IPS-20b (cell line): ENCODE data around the gene SLC25A48.
A peak's percentile ranks its signal among the peaks of the same experiment; 100 is the strongest.

Experiments
- H3K27ac ChIP-seq: one replicate; pipeline ENCODE4 v1.5.1; 2013; ENCODE audit warnings: low read length
- H3K27me3 ChIP-seq: 2 replicates; pipeline ENCODE4 v1.6.1; 2013; ENCODE audit warnings: mild to moderate bottlenecking, low read length, inconsistent platforms; ENCODE audit not compliant: insufficient read depth
- H3K36me3 ChIP-seq: 2 replicates; pipeline ENCODE4 v1.6.1; 2013; ENCODE audit warnings: low read depth, mild to moderate bottlenecking, inconsistent platforms, low read length, moderate library complexity; ENCODE audit not compliant: insufficient read depth
- H3K4me1 ChIP-seq: 2 replicates; pipeline ENCODE4 v1.6.1; 2013; ENCODE audit warnings: mild to moderate bottlenecking, control low read depth, inconsistent platforms, low read length, moderate library complexity; ENCODE audit not compliant: insufficient read depth
- H3K4me3 ChIP-seq: 2 replicates; pipeline ENCODE4 v1.5.1; 2013; ENCODE audit warnings: mild to moderate bottlenecking, low read length, inconsistent platforms
- H3K9ac ChIP-seq: 2 replicates; pipeline ENCODE4 v1.6.1; 2013; ENCODE audit warnings: low read depth, mild to moderate bottlenecking, inconsistent platforms, low read length, moderate library complexity
- H3K9me3 ChIP-seq: 2 replicates; pipeline ENCODE4 v1.6.1; 2013; ENCODE audit warnings: mild to moderate bottlenecking, low read depth, low read length, inconsistent platforms; ENCODE audit not compliant: insufficient read depth

SLC25A48 gene, protein sequence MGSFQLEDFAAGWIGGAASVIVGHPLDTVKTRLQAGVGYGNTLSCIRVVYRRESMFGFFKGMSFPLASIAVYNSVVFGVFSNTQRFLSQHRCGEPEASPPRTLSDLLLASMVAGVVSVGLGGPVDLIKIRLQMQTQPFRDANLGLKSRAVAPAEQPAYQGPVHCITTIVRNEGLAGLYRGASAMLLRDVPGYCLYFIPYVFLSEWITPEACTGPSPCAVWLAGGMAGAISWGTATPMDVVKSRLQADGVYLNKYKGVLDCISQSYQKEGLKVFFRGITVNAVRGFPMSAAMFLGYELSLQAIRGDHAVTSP

DNA sequence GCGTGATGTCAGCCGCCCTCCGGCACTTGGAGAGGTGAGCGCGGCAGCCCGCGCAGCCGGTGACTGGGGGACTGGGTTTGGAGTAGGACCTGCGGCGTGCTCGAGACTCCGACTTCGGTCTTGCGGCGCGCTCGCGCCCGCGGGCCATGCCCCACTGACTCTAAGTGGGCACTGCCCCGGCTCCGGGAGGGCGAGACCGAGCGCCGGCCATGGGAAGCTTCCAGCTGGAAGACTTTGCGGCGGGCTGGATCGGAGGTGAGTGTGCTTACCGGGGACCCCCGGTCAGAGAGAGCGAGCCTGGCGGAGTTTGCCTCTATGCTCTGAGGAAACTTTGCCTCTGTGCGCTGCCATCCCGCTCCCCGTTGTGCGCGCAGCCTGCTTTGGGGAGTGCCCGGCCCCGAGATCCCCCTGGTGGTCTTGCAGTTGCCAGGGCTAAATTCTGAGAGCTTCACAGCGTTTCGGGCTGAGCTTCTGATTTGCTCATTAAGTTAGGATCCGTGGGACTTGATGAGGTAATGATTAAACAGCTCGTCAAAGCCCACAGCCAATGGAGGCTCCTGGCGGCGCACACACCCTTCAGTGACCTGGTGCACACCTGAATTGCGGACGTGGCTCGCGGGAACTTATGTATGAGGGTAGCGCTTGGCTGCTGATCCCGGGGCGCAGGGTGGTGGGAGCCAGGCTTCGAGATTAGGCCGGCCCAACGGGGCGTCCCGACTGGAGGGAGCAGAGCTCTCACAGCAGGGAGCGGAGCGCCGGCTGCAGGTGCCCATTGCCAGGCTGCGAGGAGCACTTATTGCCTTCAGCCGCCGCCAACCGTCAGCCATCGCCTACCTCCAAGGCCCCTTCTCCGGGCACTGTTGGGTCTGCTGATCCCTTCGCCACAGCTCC lies at the start of gene SLC25A48:
Gene SLC25A48, plus strand, starts transcription at position 25 of the 891 bp plus-strand sequence. Its CDS starts 185 bp downstream, at position 210.
- Histone ChIP-seq H3K9ac (peak within 1 kb of the TSS; percentile 62; the same call in 1 of the 2 replicates), H3K9me3 (peaks cover 10% of the 10 kb centered on the region), H3K4me1 (0 out of 2 replicates have a peak, but pooled peaks cover 2% of the 10 kb centered on the region), H3K36me3 (no peaks in the 10 kb centered on the region), H3K27me3 (peaks cover 76% of the 10 kb centered on the region), H3K4me3 (peak within 1 kb of the TSS; percentile 83), H3K27ac (no peak within 1 kb of the TSS)

DNA sequence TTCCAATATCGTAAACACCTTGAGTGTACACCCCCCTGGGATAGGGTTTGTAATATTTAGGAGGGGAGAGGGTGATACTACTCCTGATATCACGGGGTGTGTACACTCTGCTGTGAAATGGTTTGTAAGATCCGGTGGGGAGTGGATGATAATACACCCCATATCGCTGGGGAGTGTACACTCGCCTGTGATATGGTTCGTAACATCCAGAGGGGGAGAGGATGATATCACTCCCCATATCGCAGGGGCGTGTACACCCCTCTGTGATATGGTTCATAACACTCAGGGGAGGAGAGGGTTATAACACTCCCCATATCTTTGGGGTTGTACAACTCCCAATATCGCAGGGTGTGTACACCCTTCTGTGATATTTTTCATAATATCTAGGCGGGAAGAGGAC lies 33.8 kb upstream of the SLC25A48 start:
- H3K4me1 ChIP-seq: no peaks in the 10 kb centered on the region
- no peak overlapping the region for H3K27ac ChIP-seq
- H3K4me3 ChIP-seq: no peak overlapping the region
- H3K36me3 ChIP-seq: no peaks in the 10 kb centered on the region
- peaks cover 17% of the 10 kb centered on the region; the same call in 1 of the 2 replicates for H3K27me3 ChIP-seq
- H3K9me3 ChIP-seq: peaks cover 8% of the 10 kb centered on the region; the same call in 1 of the 2 replicates
- no peak overlapping the region for H3K9ac ChIP-seq

DNA sequence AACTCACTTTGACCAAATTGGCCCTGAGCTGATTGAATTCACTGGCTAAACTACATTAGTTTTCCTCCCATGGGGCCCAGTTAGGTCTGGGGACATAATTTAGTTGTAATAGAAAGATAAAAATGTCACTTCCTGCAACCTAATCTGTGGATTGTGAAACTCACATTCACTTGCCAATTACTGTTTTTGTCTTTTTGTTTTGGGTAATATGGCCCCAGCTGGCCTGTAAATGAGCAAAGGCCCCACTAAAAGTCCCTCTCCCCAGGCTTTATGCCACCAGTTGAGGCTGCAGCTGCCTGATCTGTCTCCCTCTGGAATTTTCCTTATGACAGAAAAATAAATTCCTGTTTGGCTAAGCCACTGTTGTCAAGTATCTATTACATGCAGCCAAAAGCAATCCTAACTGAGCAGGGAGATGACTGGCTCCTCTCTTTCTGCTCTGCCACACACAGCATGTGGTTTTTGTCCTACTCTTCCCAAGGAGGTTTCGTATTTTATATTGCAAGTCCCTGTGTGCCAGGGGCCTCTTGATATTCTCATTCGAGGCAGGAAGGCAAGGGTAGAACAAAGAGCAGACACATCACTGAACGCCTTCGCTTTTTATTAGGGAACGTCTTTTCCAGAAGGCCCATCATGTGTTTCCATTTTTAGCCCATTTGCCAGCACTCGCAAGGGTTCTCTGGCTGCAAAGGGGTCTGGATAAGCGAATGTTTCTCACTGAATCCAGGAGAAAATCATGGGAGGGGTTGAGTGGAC lies 24.1 kb upstream of the SLC25A48 start:
- no peak overlapping the region for H3K9ac ChIP-seq
- no peaks in the 10 kb centered on the region for H3K4me1 ChIP-seq
- H3K36me3 ChIP-seq: no peaks in the 10 kb centered on the region
- H3K4me3 ChIP-seq: no peak overlapping the region
- H3K27me3 ChIP-seq: no peaks in the 10 kb centered on the region
- H3K9me3 ChIP-seq: no peaks in the 10 kb centered on the region
- no peak overlapping the region for H3K27ac ChIP-seq

DNA sequence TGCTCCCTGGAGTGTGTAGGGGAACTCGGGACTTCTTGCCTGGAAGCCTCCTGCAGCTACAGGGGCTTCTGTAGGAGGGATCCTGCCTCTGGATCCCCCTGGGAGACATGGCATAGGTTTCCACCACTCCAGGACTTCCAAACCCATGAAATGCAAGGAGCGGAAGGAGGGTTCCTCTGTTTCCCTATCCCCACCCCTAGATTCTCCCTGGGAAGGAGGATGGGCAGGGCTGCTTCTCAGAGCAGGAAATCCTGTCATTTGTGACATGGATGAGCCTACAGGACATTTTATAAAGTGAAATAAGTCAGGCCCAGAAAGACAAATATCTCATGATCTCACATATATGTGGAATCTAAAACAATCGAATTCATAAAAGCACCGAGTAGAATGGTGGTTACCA lies 23.5 kb upstream of the SLC25A48 start:
- Histone ChIP-seq H3K27me3 (no peaks in the 10 kb centered on the region), H3K4me1 (no peaks in the 10 kb centered on the region), H3K36me3 (no peaks in the 10 kb centered on the region), H3K9ac (no peak overlapping the region), H3K9me3 (no peaks in the 10 kb centered on the region), H3K4me3 (no peak overlapping the region), H3K27ac (no peak overlapping the region)

DNA sequence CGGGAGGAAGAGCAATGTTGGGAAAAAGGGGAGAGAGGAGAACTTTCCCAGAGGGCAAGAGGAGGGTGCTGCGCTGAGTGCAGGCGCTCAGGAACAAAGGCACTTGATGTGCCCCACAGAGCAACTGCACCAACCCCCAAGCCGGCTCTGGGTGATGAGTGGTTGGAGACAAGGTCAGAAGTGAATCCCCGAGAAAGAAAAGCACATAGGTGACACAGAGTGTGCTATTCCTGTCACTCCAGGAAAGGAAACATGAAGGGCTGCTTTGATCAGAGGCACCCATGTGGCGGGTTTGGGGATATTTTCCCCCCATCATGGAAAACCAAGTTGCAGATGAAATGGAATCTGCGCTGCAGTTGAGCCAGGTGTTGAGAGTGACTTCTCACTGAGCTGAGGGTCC lies 20.7 kb upstream of the SLC25A48 start:
- Histone ChIP-seq H3K4me3 (no peak overlapping the region), H3K4me1 (no peaks in the 10 kb centered on the region), H3K9ac (no peak overlapping the region), H3K9me3 (no peaks in the 10 kb centered on the region), H3K36me3 (no peaks in the 10 kb centered on the region), H3K27me3 (no peaks in the 10 kb centered on the region), H3K27ac (no peak overlapping the region)

DNA sequence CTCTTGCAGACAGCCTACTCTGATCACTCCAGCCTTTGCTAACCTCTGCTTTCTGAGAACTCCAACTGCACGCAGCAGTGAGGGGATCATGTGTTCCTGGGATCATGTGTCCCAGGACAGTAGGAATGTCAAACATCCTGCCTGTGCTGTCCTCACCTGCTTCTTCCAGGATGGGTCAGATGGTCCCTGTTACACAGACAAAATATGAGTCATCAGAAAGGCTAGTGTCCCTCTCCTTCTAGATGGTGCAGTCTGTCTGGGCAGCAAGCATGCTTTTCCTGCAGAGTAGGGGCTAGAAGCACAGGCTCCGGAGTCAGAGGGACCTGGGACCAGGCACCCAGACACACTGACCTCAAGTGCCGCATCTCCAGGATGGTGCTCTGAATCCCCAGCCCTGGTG lies 20.1 kb upstream of the SLC25A48 start:
- Histone ChIP-seq H3K36me3 (no peaks in the 10 kb centered on the region), H3K9ac (no peak overlapping the region), H3K27ac (no peak overlapping the region), H3K4me1 (no peaks in the 10 kb centered on the region), H3K4me3 (no peak overlapping the region), H3K27me3 (no peaks in the 10 kb centered on the region), H3K9me3 (no peaks in the 10 kb centered on the region)

DNA sequence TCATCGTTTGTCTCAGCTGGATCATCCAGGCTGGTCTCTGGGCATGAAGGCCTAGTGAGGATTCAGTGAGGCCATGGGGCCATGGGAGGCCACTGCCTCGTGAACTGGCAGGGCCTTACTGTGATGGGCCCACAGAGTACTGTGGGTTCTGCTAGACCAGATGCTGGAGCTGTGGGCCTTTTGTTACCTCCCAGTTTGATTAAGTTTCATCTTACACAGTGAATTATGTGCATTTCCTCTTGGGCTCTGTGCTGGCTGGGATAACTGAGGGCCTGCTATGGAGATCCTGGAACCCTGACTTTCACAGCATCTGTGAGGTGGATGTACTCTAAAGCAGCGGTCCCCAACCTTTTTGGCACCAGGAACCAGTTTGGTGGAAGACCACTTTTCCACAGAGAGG lies 19.7 kb upstream of the SLC25A48 start:
- Histone ChIP-seq H3K27me3 (no peaks in the 10 kb centered on the region), H3K9me3 (no peaks in the 10 kb centered on the region), H3K4me3 (no peak overlapping the region), H3K36me3 (no peaks in the 10 kb centered on the region), H3K4me1 (no peaks in the 10 kb centered on the region), H3K9ac (no peak overlapping the region), H3K27ac (no peak overlapping the region)

DNA sequence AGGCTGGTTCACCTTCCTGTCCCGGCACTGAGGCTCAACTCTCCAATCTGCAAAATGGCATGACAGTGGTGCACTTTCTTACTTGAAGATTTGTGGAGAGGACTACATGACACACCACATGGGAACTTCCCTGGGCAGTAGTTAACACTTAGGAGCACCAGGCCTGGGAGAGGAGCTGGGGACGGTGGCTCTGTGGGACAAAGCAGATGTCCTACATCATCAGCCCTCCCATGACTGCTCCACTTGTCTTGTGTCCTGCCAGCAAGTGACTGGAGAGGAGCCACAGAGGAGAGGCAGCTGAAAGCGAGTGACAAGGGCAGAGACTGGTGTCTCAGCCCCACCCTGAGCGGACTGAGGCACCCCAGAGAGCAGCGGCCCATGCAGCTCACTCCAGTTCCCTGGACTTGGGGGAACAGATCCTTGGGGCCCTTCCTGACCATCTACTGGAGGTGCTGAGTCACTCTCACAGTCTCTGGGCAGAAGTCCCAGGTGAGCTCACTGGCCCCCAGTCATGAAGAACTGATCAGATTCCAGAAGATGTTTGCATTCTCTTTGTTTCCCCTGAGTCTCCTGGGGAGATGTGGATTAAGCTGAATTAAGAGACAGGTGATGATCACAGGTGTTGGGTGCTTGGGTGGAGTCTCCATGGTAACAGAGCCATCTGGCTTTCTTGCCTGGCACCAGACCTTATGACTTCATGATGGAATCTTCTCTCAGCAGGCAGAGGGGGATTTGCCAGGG lies 13.2 kb upstream of the SLC25A48 start:
- Histone ChIP-seq H3K27ac (no peak overlapping the region), H3K9me3 (no peaks in the 10 kb centered on the region), H3K4me1 (peaks cover 3% of the 10 kb centered on the region; the same call in 1 of the 2 replicates), H3K4me3 (no peak overlapping the region), H3K27me3 (no peaks in the 10 kb centered on the region), H3K9ac (no peak overlapping the region), H3K36me3 (no peaks in the 10 kb centered on the region)

DNA sequence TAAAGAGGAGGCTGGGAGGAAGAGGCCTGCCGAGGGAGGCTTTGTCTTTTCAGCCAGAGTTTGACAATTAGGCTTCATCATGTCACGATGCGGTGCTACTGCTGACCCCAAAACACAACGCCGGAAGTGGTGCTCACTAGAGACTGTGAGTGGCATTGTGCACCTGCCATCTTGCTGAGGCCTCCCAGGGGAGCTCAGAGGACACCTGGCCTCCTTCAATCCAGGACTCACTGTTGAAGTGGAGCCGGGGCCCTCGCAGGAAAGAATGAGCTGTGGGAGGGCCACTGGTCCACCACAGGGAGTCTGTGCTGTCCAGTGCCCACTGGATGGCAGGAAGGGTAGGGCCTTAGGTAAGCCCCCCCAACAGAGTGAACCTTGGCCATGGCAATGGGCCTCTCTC lies 12.7 kb upstream of the SLC25A48 start:
- Histone ChIP-seq H3K27me3 (no peaks in the 10 kb centered on the region), H3K4me3 (no peak overlapping the region), H3K9me3 (no peaks in the 10 kb centered on the region), H3K36me3 (no peaks in the 10 kb centered on the region), H3K27ac (no peak overlapping the region), H3K9ac (no peak overlapping the region), H3K4me1 (peaks cover 3% of the 10 kb centered on the region; the same call in 1 of the 2 replicates)

DNA sequence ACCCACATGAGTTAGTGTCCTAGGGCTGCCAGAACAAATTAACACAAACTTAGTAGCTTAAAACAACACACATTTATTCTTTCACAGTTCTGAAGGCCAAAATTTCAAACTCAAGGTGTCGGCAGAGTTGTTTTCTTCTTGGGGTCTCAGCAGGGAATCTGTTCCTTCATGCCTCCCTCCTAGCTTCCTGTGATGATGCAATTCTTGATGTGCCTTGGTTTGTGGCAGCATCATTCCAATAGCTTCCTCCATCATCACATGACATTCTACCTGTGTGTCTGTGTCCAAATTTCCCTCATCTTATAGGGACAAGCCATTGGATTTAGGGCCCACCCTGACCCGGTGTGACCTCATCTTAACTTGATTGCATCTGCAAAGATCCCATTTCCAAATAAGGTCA lies 12.2 kb upstream of the SLC25A48 start:
- Histone ChIP-seq H3K27me3 (no peaks in the 10 kb centered on the region), H3K9me3 (no peaks in the 10 kb centered on the region), H3K36me3 (no peaks in the 10 kb centered on the region), H3K4me3 (no peak overlapping the region), H3K9ac (no peak overlapping the region), H3K4me1 (peaks cover 3% of the 10 kb centered on the region; the same call in 1 of the 2 replicates), H3K27ac (no peak overlapping the region)

DNA sequence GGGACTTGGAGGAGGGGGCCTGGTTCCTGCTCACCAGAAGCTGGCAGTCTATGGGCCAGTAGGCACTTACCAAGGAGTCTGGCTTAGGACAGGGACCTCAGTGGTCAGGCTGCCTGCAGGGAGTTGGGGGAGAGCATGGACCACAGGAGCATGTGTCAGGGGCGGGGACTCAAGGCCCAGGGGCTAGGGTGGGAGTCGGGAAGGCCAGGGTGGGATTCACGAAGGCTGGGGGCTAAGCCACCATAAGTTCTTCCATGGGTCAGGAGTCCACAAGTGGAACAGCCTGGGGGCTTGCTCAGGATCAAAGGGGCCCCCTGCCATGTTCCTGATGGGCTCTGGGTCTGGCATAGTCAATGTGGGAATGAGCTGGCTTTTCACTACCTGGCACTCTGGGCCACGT lies 11.5 kb upstream of the SLC25A48 start:
- no peaks in the 10 kb centered on the region for H3K9me3 ChIP-seq
- H3K36me3 ChIP-seq: no peaks in the 10 kb centered on the region
- H3K4me1 ChIP-seq: peaks cover 3% of the 10 kb centered on the region; the same call in 1 of the 2 replicates
- no peak overlapping the region for H3K27ac ChIP-seq
- H3K9ac ChIP-seq: no peak overlapping the region
- no peak overlapping the region for H3K4me3 ChIP-seq
- H3K27me3 ChIP-seq: no peaks in the 10 kb centered on the region
